Caco-2 (cell line): ENCODE data around the gene LTBP2. TPM values are rescaled to one million over a fixed set of nuclear protein-coding genes. Genes with fewer than 3 reads are reported as not detected.

Experiments
- BruUV-seq: library from RNA; stranded (reverse); fragments of 400-500 nt; replicated peaks from 2 replicates; lab custom pipeline; 2021; lab: Mats Ljungman, UMichigan
- CTCF ChIA-PET: fragments of 300-600 bp; sonication (Branson Sonifier 250); formaldehyde crosslinking; loops from one replicate; lab custom pipeline; 2022; ENCODE audit warnings: antibody characterized with exemption; lab: Charles Lee
- POLR2A ChIA-PET: fragments of 300-600 bp; sonication (Branson Sonifier 250); formaldehyde crosslinking; loops from one replicate; lab custom pipeline; 2022; ENCODE audit warnings: antibody characterized with exemption; lab: Charles Lee
- DNase-seq, 2 experiments: peaks; one replicate each; pipeline versions ENCODE4 v3.0.0 to v3.0.0-alpha.2; 2020 to 2022
- H3K27me3 ChIP-seq: replicated peaks from 2 replicates; pipeline ENCODE4 v1.6.0; 2011; ENCODE audit warnings: low read length; ENCODE audit not compliant: control insufficient read depth, insufficient read depth
- H3K36me3 ChIP-seq: 2 replicates; pipeline ENCODE4 v1.5.1; 2011; ENCODE audit warnings: low read length; ENCODE audit not compliant: control insufficient read depth, insufficient read depth
- H3K4me1 ChIP-seq: fragments of 250-450 bp; sonication (Bioruptor Pico); 2 replicates; pipeline ENCODE4 v1.5.1; 2020; ENCODE audit warnings: mild to moderate bottlenecking
- H3K4me3 ChIP-seq: 2 replicates; pipeline ENCODE4 v1.5.1; 2011; ENCODE audit warnings: low read depth, mild to moderate bottlenecking, control low read depth, low read length
- H3K9me3 ChIP-seq: fragments of 250-450 bp; sonication (Bioruptor Pico); 2 replicates; pipeline ENCODE4 v1.5.1; 2020; ENCODE audit warnings: mild to moderate bottlenecking, moderate library complexity
- H3K27ac Mint-ChIP-seq: one replicate; pipeline ENCODE4 v1.8.0; 2022; ENCODE audit warnings: mixed read lengths; ENCODE audit not compliant: unreplicated experiment
- H3K27me3 Mint-ChIP-seq: one replicate; pipeline ENCODE4 v1.8.0; 2022; ENCODE audit warnings: mixed read lengths; ENCODE audit not compliant: insufficient read depth, unreplicated experiment
- H3K36me3 Mint-ChIP-seq: one replicate; pipeline ENCODE4 v1.8.0; 2022; ENCODE audit warnings: mild to moderate bottlenecking, mixed read lengths; ENCODE audit not compliant: insufficient read depth, unreplicated experiment
- H3K4me1 Mint-ChIP-seq: one replicate; pipeline ENCODE4 v1.8.0; 2022; ENCODE audit warnings: low read depth, mixed read lengths; ENCODE audit not compliant: unreplicated experiment
- H3K4me3 Mint-ChIP-seq: one replicate; pipeline ENCODE4 v1.8.0; 2022; ENCODE audit warnings: mild to moderate bottlenecking, moderate library complexity, mixed read lengths; ENCODE audit not compliant: unreplicated experiment
- H3K9me3 Mint-ChIP-seq: one replicate; pipeline ENCODE4 v1.8.0; 2022; ENCODE audit warnings: mixed read lengths; ENCODE audit not compliant: unreplicated experiment
- intact Hi-C: fragments of 100-400 bp; cut with micrococcal nuclease; formaldehyde crosslinking; loops from one replicate; pipeline ENCODE4 v1.10.0; 2022; ENCODE audit not compliant: unreplicated experiment
- total RNA-seq: library from RNA; stranded (reverse); gene quantifications from 2 replicates; pipeline ENCODE4 v1.2.3, GENCODE V29; 2022
- TF ChIP-seq, protein P1 (sequence below), 2 experiments: fragments of 200-600 bp in 1 of 2; IDR thresholded peaks; 1 replicate in 1 of 2; 2 replicates in 1 of 2; pipeline versions ENCODE4 v1.5.1 to v1.8.0; 2011 to 2022; ENCODE audit warnings: antibody characterized with exemption in 1 of 2, control low read depth in 1 of 2, inconsistent platforms in 1 of 2, low read depth in 1 of 2, low read length in 1 of 2, mild to moderate bottlenecking in 1 of 2, moderate library complexity in 1 of 2; ENCODE audit not compliant: insufficient read depth in 1 of 2, severe bottlenecking in 1 of 2, unreplicated experiment in 1 of 2

Gene LTBP2
- total RNA-seq, 1 experiment from 2014 or later, result 0.86 TPM

DNA sequence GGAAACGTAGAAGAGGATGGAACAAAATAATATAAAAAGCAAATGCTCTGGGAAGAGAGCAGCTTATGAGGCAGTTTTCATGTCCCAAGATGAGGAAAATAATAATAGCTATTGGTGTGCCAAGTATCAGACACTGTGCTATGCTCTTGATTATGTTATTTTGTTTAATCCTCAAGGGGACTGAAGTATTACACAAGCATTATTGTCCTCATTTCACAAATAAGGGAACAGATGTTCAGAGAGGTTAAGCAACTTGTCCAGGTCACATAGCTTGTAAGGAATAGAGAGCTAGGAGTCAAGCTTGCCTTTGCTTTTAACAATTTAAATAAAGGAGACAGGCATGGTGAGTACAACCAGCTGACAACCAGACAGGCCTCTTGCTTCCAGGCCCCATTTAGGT, 26.9 kb upstream of the LTBP2 start:
- Histone ChIP-seq H3K4me3 (no peak overlapping the region), H3K27me3 (no peaks in the 10 kb centered on the region), H3K36me3 (no peaks in the 10 kb centered on the region), H3K9me3 (no peaks in the 10 kb centered on the region), H3K4me1 (no peaks in the 10 kb centered on the region)
- TF ChIP-seq, protein P1, sequence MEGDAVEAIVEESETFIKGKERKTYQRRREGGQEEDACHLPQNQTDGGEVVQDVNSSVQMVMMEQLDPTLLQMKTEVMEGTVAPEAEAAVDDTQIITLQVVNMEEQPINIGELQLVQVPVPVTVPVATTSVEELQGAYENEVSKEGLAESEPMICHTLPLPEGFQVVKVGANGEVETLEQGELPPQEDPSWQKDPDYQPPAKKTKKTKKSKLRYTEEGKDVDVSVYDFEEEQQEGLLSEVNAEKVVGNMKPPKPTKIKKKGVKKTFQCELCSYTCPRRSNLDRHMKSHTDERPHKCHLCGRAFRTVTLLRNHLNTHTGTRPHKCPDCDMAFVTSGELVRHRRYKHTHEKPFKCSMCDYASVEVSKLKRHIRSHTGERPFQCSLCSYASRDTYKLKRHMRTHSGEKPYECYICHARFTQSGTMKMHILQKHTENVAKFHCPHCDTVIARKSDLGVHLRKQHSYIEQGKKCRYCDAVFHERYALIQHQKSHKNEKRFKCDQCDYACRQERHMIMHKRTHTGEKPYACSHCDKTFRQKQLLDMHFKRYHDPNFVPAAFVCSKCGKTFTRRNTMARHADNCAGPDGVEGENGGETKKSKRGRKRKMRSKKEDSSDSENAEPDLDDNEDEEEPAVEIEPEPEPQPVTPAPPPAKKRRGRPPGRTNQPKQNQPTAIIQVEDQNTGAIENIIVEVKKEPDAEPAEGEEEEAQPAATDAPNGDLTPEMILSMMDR (IDR thresholded peaks at IDR 0.05; ENCODE audit: insufficient read depth in 1 of 2, low read depth in 1 of 2, low read length in 1 of 2, severe bottlenecking in 1 of 2, unreplicated experiment in 1 of 2), result no peak
- intact Hi-C loops, result no loop called here
- no peak overlapping the region for H3K4me3 Mint-ChIP-seq
- ChIA-PET CTCF (interaction anchor here (1.2 kb wide), 1 partner anchor 29 kb away, joined by 3 read pairs; no protein-coding TSS in a partner anchor), POLR2A (no interaction called here)
- BruUV-seq, result no TSS peak
- no peak for DNase-seq
- H3K27me3 Mint-ChIP-seq, result no peaks in the 10 kb centered on the region
- H3K27ac Mint-ChIP-seq, result no peak overlapping the region
- no peaks in the 10 kb centered on the region for H3K9me3 Mint-ChIP-seq
- no peaks in the 10 kb centered on the region for H3K36me3 Mint-ChIP-seq
- peaks cover 6% of the 10 kb centered on the region for H3K4me1 Mint-ChIP-seq

DNA sequence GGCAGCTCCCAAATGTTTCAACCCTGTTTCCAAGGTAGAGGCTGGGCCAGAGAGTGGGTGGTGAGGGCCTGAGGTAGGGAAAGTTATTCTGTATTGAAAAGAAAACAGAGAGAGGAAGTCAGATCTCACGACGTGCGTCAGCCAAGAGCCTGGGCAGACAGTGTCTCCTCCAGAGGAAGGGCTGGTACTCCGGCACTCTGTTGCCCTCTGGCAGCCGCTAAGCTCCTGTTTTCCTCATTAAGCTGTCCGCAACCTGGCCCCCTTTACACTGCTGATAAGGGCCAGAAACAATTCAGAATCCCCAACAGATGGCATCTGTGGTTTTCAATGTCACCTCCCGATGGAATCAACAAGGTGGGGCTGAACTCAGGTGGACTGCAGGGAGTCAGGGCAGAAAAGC, 26.0 kb upstream of the LTBP2 start:
- H3K4me3 Mint-ChIP-seq, result no peak overlapping the region

DNA sequence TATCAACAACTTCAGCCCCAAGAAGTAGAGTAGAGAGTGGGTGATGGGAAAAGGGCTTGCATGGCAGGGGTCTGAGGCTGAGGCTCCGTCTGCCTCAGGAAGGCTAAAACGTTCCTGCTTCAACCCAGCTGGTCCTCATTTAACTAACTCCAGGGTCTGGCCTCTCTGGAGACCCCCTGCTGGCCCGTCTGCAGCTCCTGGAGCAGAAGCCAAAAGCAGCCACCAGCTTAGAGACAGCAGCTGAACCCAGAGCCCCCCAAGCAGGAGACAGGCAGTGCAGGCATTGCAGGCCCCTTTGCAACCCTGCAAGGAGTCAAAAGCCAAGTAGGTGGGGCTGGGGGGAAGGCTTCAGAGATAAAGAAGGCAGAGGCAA, 25.1 kb upstream of the LTBP2 start:
- no TSS peak for BruUV-seq
- Histone ChIP-seq H3K4me3 (no peak overlapping the region), H3K9me3 (no peaks in the 10 kb centered on the region), H3K36me3 (no peaks in the 10 kb centered on the region), H3K27me3 (no peaks in the 10 kb centered on the region), H3K4me1 (peaks cover 9% of the 10 kb centered on the region; the same call in 1 of the 2 replicates)
- POLR2A ChIA-PET, result no interaction called here
- H3K27me3 Mint-ChIP-seq, result no peaks in the 10 kb centered on the region
- intact Hi-C loops, result no loop called here
- H3K27ac Mint-ChIP-seq, result no peak overlapping the region
- CTCF ChIA-PET, result interaction anchor here (0.7 kb wide), 1 partner anchor 28 kb away, joined by 3 read pairs; no protein-coding TSS in a partner anchor
- H3K36me3 Mint-ChIP-seq, result no peaks in the 10 kb centered on the region
- no peak for DNase-seq
- no peaks in the 10 kb centered on the region for H3K9me3 Mint-ChIP-seq
- TF ChIP-seq, protein P1 (IDR thresholded peaks at IDR 0.05; ENCODE audit: insufficient read depth in 1 of 2, low read depth in 1 of 2, low read length in 1 of 2, severe bottlenecking in 1 of 2, unreplicated experiment in 1 of 2), result no peak
- no peak overlapping the region for H3K4me3 Mint-ChIP-seq
- peaks cover 12% of the 10 kb centered on the region for H3K4me1 Mint-ChIP-seq

More for the DNA sequence above, 26.0 kb upstream of the LTBP2 start:
- Mint-ChIP-seq H3K27ac (no peak overlapping the region), H3K4me1 (peaks cover 6% of the 10 kb centered on the region), H3K27me3 (no peaks in the 10 kb centered on the region), H3K9me3 (no peaks in the 10 kb centered on the region), H3K36me3 (no peaks in the 10 kb centered on the region)
- ChIA-PET POLR2A (interaction anchor here (0.5 kb wide), 1 partner anchor 9 kb away, joined by 3 read pairs; no protein-coding TSS in a partner anchor), CTCF (no interaction called here)
- no peak for DNase-seq
- H3K4me1 ChIP-seq, result peaks cover 4% of the 10 kb centered on the region; the same call in 1 of the 2 replicates
- H3K9me3 ChIP-seq, result no peaks in the 10 kb centered on the region
- TF ChIP-seq, protein P1 (IDR thresholded peaks at IDR 0.05; ENCODE audit: insufficient read depth in 1 of 2, low read depth in 1 of 2, low read length in 1 of 2, severe bottlenecking in 1 of 2, unreplicated experiment in 1 of 2), result no peak
- no peak overlapping the region for H3K4me3 ChIP-seq
- H3K36me3 ChIP-seq, result no peaks in the 10 kb centered on the region
- intact Hi-C loops, result no loop called here
- H3K27me3 ChIP-seq, result no peaks in the 10 kb centered on the region
- BruUV-seq, result no TSS peak
